ENCODE data around the gene INSM1. TPM values are rescaled to one million over a fixed set of nuclear protein-coding genes. Genes with fewer than 3 reads are reported as not detected.

Gene INSM1
- total RNA-seq, 2 donors from 2014 or later: 0.35 to 0.73 TPM

- DNase-seq: no peak
- Mint-ChIP-seq H3K36me3 (ENCODE audit: low read depth) (no peaks in the 10 kb centered on the region), H3K27ac (no peak overlapping the region), H3K9me3 (no peaks in the 10 kb centered on the region), H3K4me1 (no peaks in the 10 kb centered on the region), H3K4me3 (no peak overlapping the region), H3K27me3 (ENCODE audit: insufficient read depth) (no peaks in the 10 kb centered on the region)
- Histone ChIP-seq H3K9ac (ENCODE audit: extremely low read depth, low read length, poor library complexity, severe bottlenecking) (no peak overlapping the region), H3K36me3 (ENCODE audit: control insufficient read depth, insufficient read depth, low read length) (no peaks in the 10 kb centered on the region), H3K27ac (ENCODE audit: low read depth, low read length) (no peak overlapping the region), H3K4me3 (ENCODE audit: low read length) (no peak overlapping the region), H3K9me3 (ENCODE audit: control insufficient read depth, low read length) (no peaks in the 10 kb centered on the region), H3K4me1 (ENCODE audit: control insufficient read depth, insufficient read depth, low read length) (no peaks in the 10 kb centered on the region), H3K27me3 (ENCODE audit: control insufficient read depth, insufficient read depth, low read length, poor library complexity, severe bottlenecking) (no peaks in the 10 kb centered on the region)
- no peak for TF ChIP-seq CTCF (conservative IDR thresholded peaks at IDR 0.05)
- WGBS, 2 experiments (ENCODE audit: insufficient coverage in 1 of 2, insufficient read length in 1 of 2): 89 to 93% methylated on average over 5 to 13 of the region's 13 CpGs
These were observed 31.9 kb downstream of the INSM1 start for GRCh38 chr20:20399531-20400500.

GRCh38 chr20:20401991-20402390 lies 34.1 kb downstream of the INSM1 start:
- WGBS, 2 experiments (ENCODE audit: insufficient coverage in 1 of 2, insufficient read length in 1 of 2): 93% methylated on average over 3 of the region's 3 CpGs; no CpG with 5 or more reads in 1 of the 2 experiments

GRCh38 chr20:20404633-20405032 lies 36.7 kb downstream of the INSM1 start:
- H3K36me3 Mint-ChIP-seq (ENCODE audit: low read depth): no peaks in the 10 kb centered on the region
- no peak for TF ChIP-seq CTCF (conservative IDR thresholded peaks at IDR 0.05)
- H3K9me3 Mint-ChIP-seq: no peaks in the 10 kb centered on the region
- Histone ChIP-seq H3K36me3 (ENCODE audit: control insufficient read depth, insufficient read depth, low read length) (no peaks in the 10 kb centered on the region), H3K27me3 (ENCODE audit: control insufficient read depth, insufficient read depth, low read length, poor library complexity, severe bottlenecking) (no peaks in the 10 kb centered on the region), H3K9me3 (ENCODE audit: control insufficient read depth, low read length) (no peaks in the 10 kb centered on the region), H3K4me1 (ENCODE audit: control insufficient read depth, insufficient read depth, low read length) (no peaks in the 10 kb centered on the region), H3K27ac (ENCODE audit: low read depth, low read length) (no peak overlapping the region), H3K4me3 (ENCODE audit: low read length) (no peak overlapping the region), H3K9ac (ENCODE audit: extremely low read depth, low read length, poor library complexity, severe bottlenecking) (no peak overlapping the region)
- WGBS, 2 experiments (ENCODE audit: insufficient coverage in 1 of 2, insufficient read length in 1 of 2): 93 to 95% methylated on average over 5 of the region's 5 CpGs
- H3K4me1 Mint-ChIP-seq: no peaks in the 10 kb centered on the region
- no peak overlapping the region for H3K4me3 Mint-ChIP-seq
- H3K27me3 Mint-ChIP-seq (ENCODE audit: insufficient read depth): peaks cover 3% of the 10 kb centered on the region
- H3K27ac Mint-ChIP-seq: no peak overlapping the region
- DNase-seq: no peak

More at GRCh38 chr20:20401991-20402390, 34.1 kb downstream of the INSM1 start:
- Histone ChIP-seq H3K27ac (ENCODE audit: low read depth, low read length) (no peak overlapping the region), H3K9me3 (ENCODE audit: control insufficient read depth, low read length) (no peaks in the 10 kb centered on the region), H3K4me3 (ENCODE audit: low read length) (no peak overlapping the region), H3K9ac (ENCODE audit: extremely low read depth, low read length, poor library complexity, severe bottlenecking) (no peak overlapping the region), H3K4me1 (ENCODE audit: control insufficient read depth, insufficient read depth, low read length) (no peaks in the 10 kb centered on the region), H3K36me3 (ENCODE audit: control insufficient read depth, insufficient read depth, low read length) (no peaks in the 10 kb centered on the region), H3K27me3 (ENCODE audit: control insufficient read depth, insufficient read depth, low read length, poor library complexity, severe bottlenecking) (no peaks in the 10 kb centered on the region)
- Mint-ChIP-seq H3K4me3 (no peak overlapping the region), H3K27ac (no peak overlapping the region), H3K36me3 (ENCODE audit: low read depth) (no peaks in the 10 kb centered on the region), H3K4me1 (no peaks in the 10 kb centered on the region), H3K9me3 (no peaks in the 10 kb centered on the region), H3K27me3 (ENCODE audit: insufficient read depth) (peaks cover 2% of the 10 kb centered on the region)
- TF ChIP-seq CTCF (conservative IDR thresholded peaks at IDR 0.05): no peak
- DNase-seq: no peak
